ENCODE results near the gene CCDC88B. TPM values are rescaled to one million over a fixed set of nuclear protein-coding genes. Genes with fewer than 3 reads are reported as not detected.

CCDC88B gene
- total RNA-seq, 1 experiment from 2014 or later = 11.2 TPM

DNA sequence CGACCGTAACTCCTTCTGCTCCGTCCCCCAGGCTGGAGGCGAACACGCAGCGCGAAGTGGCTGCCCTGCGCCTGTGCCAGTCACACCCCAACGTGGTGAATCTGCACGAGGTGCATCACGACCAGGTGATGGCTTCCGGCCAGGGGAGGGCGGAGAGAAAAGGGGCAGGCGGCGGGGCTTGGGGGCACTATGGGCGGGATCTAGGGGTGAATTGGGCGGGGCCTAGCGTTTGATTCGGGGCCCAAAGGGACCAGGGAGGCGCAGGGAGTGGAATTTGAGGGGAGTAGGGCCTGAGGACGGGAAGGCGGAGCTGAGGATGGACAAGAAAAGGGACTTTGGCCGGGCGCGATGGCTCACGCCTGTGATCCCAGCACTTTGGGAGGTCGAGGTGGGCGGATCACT lies 28.7 kb downstream of the CCDC88B start:
- no peaks in the 10 kb centered on the region for H3K27me3 ChIP-seq (ENCODE audit: insufficient read depth, low read length)
- no peaks in the 10 kb centered on the region for H3K79me1 ChIP-seq (ENCODE audit: insufficient read depth, low read depth, low read length, poor library complexity, severe bottlenecking)
- H2BK20ac ChIP-seq (ENCODE audit: low read depth, low read length, poor library complexity, severe bottlenecking) = no peak overlapping the region
- H4K5ac ChIP-seq (ENCODE audit: insufficient read length, low read depth, low read length) = no peak overlapping the region
- H3K18ac ChIP-seq (ENCODE audit: insufficient read length, low read depth, low read length) = no peak overlapping the region
- TF ChIP-seq, protein P1, sequence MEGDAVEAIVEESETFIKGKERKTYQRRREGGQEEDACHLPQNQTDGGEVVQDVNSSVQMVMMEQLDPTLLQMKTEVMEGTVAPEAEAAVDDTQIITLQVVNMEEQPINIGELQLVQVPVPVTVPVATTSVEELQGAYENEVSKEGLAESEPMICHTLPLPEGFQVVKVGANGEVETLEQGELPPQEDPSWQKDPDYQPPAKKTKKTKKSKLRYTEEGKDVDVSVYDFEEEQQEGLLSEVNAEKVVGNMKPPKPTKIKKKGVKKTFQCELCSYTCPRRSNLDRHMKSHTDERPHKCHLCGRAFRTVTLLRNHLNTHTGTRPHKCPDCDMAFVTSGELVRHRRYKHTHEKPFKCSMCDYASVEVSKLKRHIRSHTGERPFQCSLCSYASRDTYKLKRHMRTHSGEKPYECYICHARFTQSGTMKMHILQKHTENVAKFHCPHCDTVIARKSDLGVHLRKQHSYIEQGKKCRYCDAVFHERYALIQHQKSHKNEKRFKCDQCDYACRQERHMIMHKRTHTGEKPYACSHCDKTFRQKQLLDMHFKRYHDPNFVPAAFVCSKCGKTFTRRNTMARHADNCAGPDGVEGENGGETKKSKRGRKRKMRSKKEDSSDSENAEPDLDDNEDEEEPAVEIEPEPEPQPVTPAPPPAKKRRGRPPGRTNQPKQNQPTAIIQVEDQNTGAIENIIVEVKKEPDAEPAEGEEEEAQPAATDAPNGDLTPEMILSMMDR (conservative IDR thresholded peaks at IDR 0.05) = no peak
- no peak overlapping the region for H2BK120ac ChIP-seq (ENCODE audit: low read depth, low read length, poor library complexity, severe bottlenecking)
- no peaks in the 10 kb centered on the region for H3K79me2 ChIP-seq (ENCODE audit: insufficient read depth, low read length)
- no peaks in the 10 kb centered on the region for H3K27me3 Mint-ChIP-seq (ENCODE audit: low read depth)
- no peaks in the 10 kb centered on the region for H3K4me1 ChIP-seq (ENCODE audit: insufficient read depth, low read length)
- no peak overlapping the region for H2BK5ac ChIP-seq (ENCODE audit: insufficient read length, low read length)
- H3K27ac ChIP-seq (ENCODE audit: insufficient read length, low read depth, low read length) = no peak overlapping the region
- H2BK12ac ChIP-seq (ENCODE audit: insufficient read length, low read depth, low read length) = no peak overlapping the region
- H3T11ph ChIP-seq (ENCODE audit: low read length) = no peak overlapping the region
- peaks cover 7 to 16% of the 10 kb centered on the region in 2 experiments for H3K4me1 Mint-ChIP-seq
- H2AFZ ChIP-seq (ENCODE audit: low read length) = no peak overlapping the region
- no peaks in the 10 kb centered on the region for H3K23me2 ChIP-seq (ENCODE audit: insufficient read length, low read depth, low read length, poor library complexity, severe bottlenecking)
- no peaks in the 10 kb centered on the region for H3K9me3 ChIP-seq (ENCODE audit: control insufficient read depth, low read depth, low read length)
- H3K9ac ChIP-seq (ENCODE audit: extremely low read depth, insufficient read length, low read length) = no peak overlapping the region
- no peak overlapping the region for H2BK15ac ChIP-seq (ENCODE audit: low read depth, low read length)
- H3K4ac ChIP-seq (ENCODE audit: low read depth, low read length) = no peak overlapping the region
- no peak overlapping the region for H2AK5ac ChIP-seq (ENCODE audit: insufficient read length, low read length)
- no peak overlapping the region for H3K23ac ChIP-seq (ENCODE audit: insufficient read length, low read depth, low read length)
- WGBS (ENCODE audit: extremely low coverage, insufficient read length, low lambda C conversion rate) = no CpG with 5 or more reads among the region's 28 CpGs
- peaks cover 16 to 49% (median 37%) of the 10 kb centered on the region in 3 experiments for H3K36me3 Mint-ChIP-seq (ENCODE audit: insufficient read depth in 1 of 3, low read depth in 3 of 3)
- DNase-seq = no peak
- H4K91ac ChIP-seq (ENCODE audit: insufficient read length, low read depth, low read length) = no peak overlapping the region
- H3K14ac ChIP-seq (ENCODE audit: insufficient read depth, low read length) = no peak overlapping the region
- H3K4me3 Mint-ChIP-seq = no peak overlapping the region
- no peak overlapping the region for H4K8ac ChIP-seq (replicated peaks; ENCODE audit: insufficient read length, low read depth, low read length)
- no peak overlapping the region; a peak in 1 of 7 replicates for H3K27ac Mint-ChIP-seq
- no peaks in the 10 kb centered on the region; a peak in 1 of 5 replicates for H3K9me3 Mint-ChIP-seq
- H4K20me1 ChIP-seq (ENCODE audit: control insufficient read depth, insufficient read depth, insufficient read length) = no peaks in the 10 kb centered on the region
- H3K4me2 ChIP-seq (ENCODE audit: insufficient read depth, insufficient read length, low read length) = no peak overlapping the region
- H3K56ac ChIP-seq (ENCODE audit: insufficient read length, low read depth, low read length) = no peak overlapping the region

All from H9 (cell line).